ENCODE results near the gene AMOTL2.

The AMOTL2 gene

DNA sequence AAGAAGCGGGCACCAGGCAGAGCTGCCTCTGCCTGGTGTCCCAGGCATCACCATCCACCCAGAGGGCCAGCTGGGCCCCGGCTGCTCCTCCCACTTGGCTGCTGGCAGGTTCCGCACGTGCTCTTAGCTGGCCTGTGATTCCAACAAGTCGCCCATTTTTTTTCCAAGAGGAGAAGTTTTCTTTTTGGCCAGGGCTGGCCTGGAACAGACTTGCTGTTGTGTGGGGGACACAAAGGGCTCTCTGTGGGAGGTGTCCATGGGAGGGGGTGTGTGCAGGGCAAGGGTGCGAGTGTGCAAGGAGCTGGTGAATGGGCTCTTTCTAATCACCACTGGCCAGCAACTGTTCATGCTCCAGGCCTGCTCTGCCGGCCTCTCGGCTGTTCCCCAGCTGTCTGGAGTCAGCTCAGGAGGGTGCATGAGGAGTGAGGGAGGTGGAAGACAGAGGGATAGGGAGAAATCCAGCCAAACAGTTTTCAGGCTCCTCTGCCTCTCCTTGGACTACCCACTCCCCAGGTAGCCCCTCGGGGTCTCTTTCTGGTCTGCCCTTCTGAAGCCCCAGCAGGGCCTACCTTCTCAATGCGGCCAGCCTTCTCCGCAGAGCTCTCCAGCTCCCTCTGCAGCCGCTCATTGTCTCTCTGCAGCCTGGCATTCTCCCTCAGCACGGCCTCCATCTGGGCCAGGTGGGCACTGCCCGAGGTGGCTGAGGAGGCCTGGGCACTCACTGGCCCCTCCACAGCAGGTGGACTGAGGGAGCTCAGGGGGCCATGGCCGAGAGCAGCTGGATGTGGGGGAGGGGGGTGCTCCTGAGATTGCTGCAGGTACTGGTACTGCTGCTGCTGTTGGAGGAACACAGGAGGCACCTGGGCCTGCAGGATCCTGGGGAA lies 7.1 kb downstream of the AMOTL2 start:
- Histone ChIP-seq H3K9ac (ENCODE audit: low read depth in 1 of 2, low read length in 2 of 2) (no peak overlapping the region), H3K4me3 (ENCODE audit: low read depth in 1 of 2, low read length in 2 of 2) (no peak overlapping the region), H3K27ac (ENCODE audit: low read depth, low read length) (no peak overlapping the region), H3K9me3 (ENCODE audit: control insufficient read depth in 1 of 2, low read length in 2 of 2) (no peaks in the 10 kb centered on the region), H3K4me1 (ENCODE audit: control insufficient read depth in 1 of 2, insufficient read depth in 2 of 2, low read length in 2 of 2) (peaks cover 67 to 79% of the 10 kb centered on the region in 2 donors), H3K27me3 (ENCODE audit: control insufficient read depth in 1 of 2, insufficient read depth in 2 of 2, low read length in 2 of 2) (no peaks in the 10 kb centered on the region), H3K36me3 (ENCODE audit: control insufficient read depth in 1 of 2, insufficient read depth in 2 of 2, low read length in 2 of 2) (peaks cover 27 to 69% of the 10 kb centered on the region in 2 donors)

DNA sequence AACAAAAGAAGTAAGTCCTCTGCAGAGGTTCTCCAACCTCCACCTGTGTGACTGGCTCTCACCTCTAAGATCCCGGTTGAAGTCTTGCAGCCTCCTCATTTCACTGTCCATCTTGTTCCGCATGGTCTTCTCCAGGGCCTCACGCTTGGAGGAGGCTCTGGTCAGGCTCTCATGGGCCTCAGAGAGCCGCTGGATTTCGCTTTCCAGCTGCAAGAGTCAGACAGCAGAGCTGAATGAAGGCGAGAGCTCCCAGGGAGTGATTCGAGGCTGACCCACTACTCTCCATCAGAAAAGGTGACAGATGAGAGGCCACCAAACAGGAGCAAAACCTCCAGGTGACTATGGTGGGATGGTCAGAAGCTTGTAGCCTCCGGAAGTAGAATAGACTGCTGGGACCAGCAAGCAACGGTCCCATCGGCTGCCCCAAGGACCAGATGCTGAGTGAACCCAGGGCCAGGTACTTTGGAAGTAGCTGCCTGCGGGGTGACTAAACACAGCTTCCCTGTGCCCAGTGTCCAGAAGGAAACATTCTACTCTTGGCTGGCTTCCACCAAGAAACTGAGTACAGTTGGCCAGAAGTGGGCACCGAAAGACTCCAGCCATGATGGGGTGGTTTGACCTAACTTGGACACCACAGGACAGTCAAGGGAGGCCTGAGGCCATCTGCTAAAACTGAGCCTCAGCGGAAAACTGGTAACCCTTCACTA lies 7.9 kb downstream of the AMOTL2 start:
- Histone ChIP-seq H3K9me3 (ENCODE audit: control insufficient read depth in 1 of 2, low read length in 2 of 2) (no peaks in the 10 kb centered on the region), H3K27me3 (ENCODE audit: control insufficient read depth in 1 of 2, insufficient read depth in 2 of 2, low read length in 2 of 2) (no peaks in the 10 kb centered on the region), H3K27ac (ENCODE audit: low read depth, low read length) (no peak overlapping the region), H3K4me1 (ENCODE audit: control insufficient read depth in 1 of 2, insufficient read depth in 2 of 2, low read length in 2 of 2) (peaks cover 59 to 71% of the 10 kb centered on the region in 2 donors), H3K4me3 (ENCODE audit: low read depth in 1 of 2, low read length in 2 of 2) (no peak overlapping the region), H3K9ac (ENCODE audit: low read depth in 1 of 2, low read length in 2 of 2) (no peak overlapping the region), H3K36me3 (ENCODE audit: control insufficient read depth in 1 of 2, insufficient read depth in 2 of 2, low read length in 2 of 2) (peaks cover 35 to 77% of the 10 kb centered on the region in 2 donors)

DNA sequence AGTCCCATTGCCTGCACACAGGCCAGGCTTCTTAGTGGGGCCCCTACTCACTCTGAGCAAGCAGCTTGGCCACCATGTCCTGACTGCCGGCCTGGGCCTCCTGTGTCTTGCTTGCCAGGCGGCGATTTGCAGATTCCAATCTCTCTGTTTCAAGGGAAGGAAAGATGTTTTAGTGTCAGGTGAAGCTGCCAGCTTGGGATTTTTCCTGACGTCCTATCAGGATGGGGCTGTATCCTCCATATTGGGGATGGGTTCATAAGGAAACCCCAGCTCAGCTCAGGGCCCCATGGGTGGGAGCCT lies 8.5 kb downstream of the AMOTL2 start:
- Histone ChIP-seq H3K27ac (ENCODE audit: low read depth, low read length) (no peak overlapping the region), H3K4me3 (ENCODE audit: low read depth in 1 of 2, low read length in 2 of 2) (no peak overlapping the region), H3K4me1 (ENCODE audit: control insufficient read depth in 1 of 2, insufficient read depth in 2 of 2, low read length in 2 of 2) (peaks cover 52 to 64% of the 10 kb centered on the region in 2 donors), H3K27me3 (ENCODE audit: control insufficient read depth in 1 of 2, insufficient read depth in 2 of 2, low read length in 2 of 2) (no peaks in the 10 kb centered on the region), H3K36me3 (ENCODE audit: control insufficient read depth in 1 of 2, insufficient read depth in 2 of 2, low read length in 2 of 2) (peaks cover 37 to 77% of the 10 kb centered on the region in 2 donors), H3K9ac (ENCODE audit: low read depth in 1 of 2, low read length in 2 of 2) (no peak overlapping the region), H3K9me3 (ENCODE audit: control insufficient read depth in 1 of 2, low read length in 2 of 2) (no peaks in the 10 kb centered on the region)

GRCh38 chr3:134364936-134365765 lies 9.1 kb downstream of the AMOTL2 start:
- Histone ChIP-seq H3K4me1 (ENCODE audit: control insufficient read depth in 1 of 2, insufficient read depth in 2 of 2, low read length in 2 of 2) (peaks cover 47 to 59% of the 10 kb centered on the region in 2 donors), H3K36me3 (ENCODE audit: control insufficient read depth in 1 of 2, insufficient read depth in 2 of 2, low read length in 2 of 2) (peaks cover 39 to 77% of the 10 kb centered on the region in 2 donors), H3K4me3 (ENCODE audit: low read depth in 1 of 2, low read length in 2 of 2) (peak overlapping the region in 1 of 2 donors; percentile 62), H3K27ac (ENCODE audit: low read depth, low read length) (peak overlapping the region; percentile 45), H3K9ac (ENCODE audit: low read depth in 1 of 2, low read length in 2 of 2) (no peak overlapping the region), H3K9me3 (ENCODE audit: control insufficient read depth in 1 of 2, low read length in 2 of 2) (no peaks in the 10 kb centered on the region), H3K27me3 (ENCODE audit: control insufficient read depth in 1 of 2, insufficient read depth in 2 of 2, low read length in 2 of 2) (no peaks in the 10 kb centered on the region)

DNA sequence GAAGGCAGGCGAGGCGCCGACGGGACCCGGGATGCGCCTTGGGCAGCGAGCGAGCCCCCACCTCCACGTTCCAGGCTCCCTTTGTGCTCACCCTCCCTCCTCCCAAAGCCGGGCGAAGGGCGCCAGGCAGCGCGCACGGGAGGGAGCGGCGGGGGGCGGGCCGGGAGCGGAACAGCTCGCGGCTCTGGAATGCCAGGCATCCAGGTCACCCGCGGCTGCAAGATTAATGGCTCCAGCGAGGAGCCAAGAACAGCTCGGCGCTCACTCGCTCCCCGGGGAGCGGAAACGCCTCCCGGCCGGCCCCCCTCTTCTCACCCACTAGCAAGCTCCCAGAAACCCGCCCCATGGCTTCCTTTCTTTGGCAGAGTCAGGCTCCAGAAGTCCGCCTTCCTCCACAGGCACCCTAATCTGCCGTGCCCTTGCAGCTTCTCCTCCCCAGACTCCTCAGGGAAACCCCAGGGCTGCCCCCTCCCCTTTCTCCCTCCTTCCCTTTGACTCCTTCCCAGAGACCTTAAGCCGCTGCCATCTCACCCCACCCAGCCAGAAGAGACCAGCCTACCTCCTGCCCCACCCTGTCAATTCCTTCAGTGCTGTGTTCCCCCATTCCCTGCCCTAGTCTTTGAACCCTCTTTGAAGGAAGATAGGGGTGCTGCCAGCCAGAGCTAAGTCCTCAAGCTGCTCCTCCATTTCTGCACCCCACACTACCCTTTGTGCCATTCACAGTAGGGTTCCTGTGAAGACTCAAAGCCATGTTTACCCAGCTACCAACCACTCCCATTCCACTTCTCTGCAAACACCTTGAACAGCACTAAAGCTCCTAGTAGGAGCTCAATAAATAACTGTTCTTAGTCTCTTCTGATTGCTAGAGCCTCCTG lies 9.9 kb downstream of the AMOTL2 start:
- peak overlapping the region; percentile 5 to 59 for H3K9ac ChIP-seq (ENCODE audit: low read depth in 1 of 2, low read length in 2 of 2)
- H3K4me1 ChIP-seq (ENCODE audit: control insufficient read depth in 1 of 2, insufficient read depth in 2 of 2, low read length in 2 of 2), result peaks cover 39 to 50% of the 10 kb centered on the region in 2 donors
- peak overlapping the region; percentile 51 to 62 for H3K4me3 ChIP-seq (ENCODE audit: low read depth in 1 of 2, low read length in 2 of 2)
- no peaks in the 10 kb centered on the region for H3K9me3 ChIP-seq (ENCODE audit: control insufficient read depth in 1 of 2, low read length in 2 of 2)
- peak overlapping the region; percentile 64 for H3K27ac ChIP-seq (ENCODE audit: low read depth, low read length)
- no peaks in the 10 kb centered on the region for H3K27me3 ChIP-seq (ENCODE audit: control insufficient read depth in 1 of 2, insufficient read depth in 2 of 2, low read length in 2 of 2)
- H3K36me3 ChIP-seq (ENCODE audit: control insufficient read depth in 1 of 2, insufficient read depth in 2 of 2, low read length in 2 of 2), result peaks cover 40 to 77% of the 10 kb centered on the region in 2 donors

DNA sequence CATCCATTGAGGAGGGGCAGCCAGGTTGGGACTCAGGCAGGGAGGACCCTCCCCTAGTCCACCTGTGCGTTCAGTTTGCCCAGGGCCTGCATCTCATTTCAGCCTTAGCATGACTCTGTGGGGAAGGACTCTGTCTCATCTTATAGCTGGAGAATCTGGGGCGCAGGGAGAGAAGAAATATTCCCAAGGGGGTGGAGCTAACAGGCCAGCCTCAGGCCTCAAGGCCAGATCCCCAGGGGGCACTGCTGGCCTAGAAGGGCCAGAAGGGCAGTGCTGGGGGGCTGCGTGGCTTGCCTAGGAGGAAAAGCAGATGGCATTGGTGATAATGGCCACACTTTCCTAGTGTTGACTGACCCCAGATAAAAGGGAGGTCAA lies 10.9 kb downstream of the AMOTL2 start:
- peaks cover 38 to 79% of the 10 kb centered on the region in 2 donors for H3K36me3 ChIP-seq (ENCODE audit: control insufficient read depth in 1 of 2, insufficient read depth in 2 of 2, low read length in 2 of 2)
- H3K9ac ChIP-seq (ENCODE audit: low read depth in 1 of 2, low read length in 2 of 2), result peak overlapping the region; percentile 5 to 59
- peak overlapping the region in 1 of 2 donors; percentile 49 for H3K4me3 ChIP-seq (ENCODE audit: low read depth in 1 of 2, low read length in 2 of 2)
- no peaks in the 10 kb centered on the region for H3K27me3 ChIP-seq (ENCODE audit: control insufficient read depth in 1 of 2, insufficient read depth in 2 of 2, low read length in 2 of 2)
- no peaks in the 10 kb centered on the region for H3K9me3 ChIP-seq (ENCODE audit: control insufficient read depth in 1 of 2, low read length in 2 of 2)
- peaks cover 34 to 45% of the 10 kb centered on the region in 2 donors for H3K4me1 ChIP-seq (ENCODE audit: control insufficient read depth in 1 of 2, insufficient read depth in 2 of 2, low read length in 2 of 2)
- H3K27ac ChIP-seq (ENCODE audit: low read depth, low read length), result peak overlapping the region; percentile 64

DNA sequence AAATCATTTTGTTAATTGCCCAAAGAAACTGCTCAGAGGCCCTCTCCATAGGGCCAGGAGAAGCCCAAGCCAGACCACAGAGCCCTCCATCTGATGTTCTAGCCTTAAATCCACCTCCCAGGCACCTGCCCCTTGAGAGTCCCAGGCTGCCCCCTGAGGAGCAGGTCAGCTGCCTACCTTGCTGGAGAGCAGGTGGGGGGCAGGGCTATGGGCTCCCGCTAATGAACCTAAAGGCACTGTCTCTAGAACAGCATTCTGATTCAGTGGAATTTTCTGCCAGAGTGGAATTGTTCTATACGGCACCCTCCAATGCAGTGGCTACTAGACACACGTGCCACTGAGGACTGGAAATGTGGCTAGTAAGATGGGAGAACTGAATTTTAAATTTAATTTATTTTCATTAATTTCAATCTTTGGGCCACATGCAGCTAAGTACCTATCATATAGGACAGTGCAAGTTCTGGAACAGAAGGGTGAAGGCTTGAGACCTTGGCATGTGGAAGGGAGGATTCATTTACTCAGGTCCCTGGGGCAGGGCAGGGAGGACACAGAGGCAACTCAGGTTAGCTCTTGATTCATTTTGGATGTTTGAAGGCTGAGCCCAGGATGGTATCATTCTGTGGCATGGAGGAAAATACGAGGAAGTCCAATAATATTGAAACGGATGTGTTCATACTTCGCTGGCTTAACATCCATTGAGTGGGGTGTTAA lies 11.4 kb downstream of the AMOTL2 start:
- Histone ChIP-seq H3K9ac (ENCODE audit: low read depth in 1 of 2, low read length in 2 of 2) (no peak overlapping the region), H3K4me1 (ENCODE audit: control insufficient read depth in 1 of 2, insufficient read depth in 2 of 2, low read length in 2 of 2) (peaks cover 35 to 43% of the 10 kb centered on the region in 2 donors), H3K27ac (ENCODE audit: low read depth, low read length) (no peak overlapping the region), H3K27me3 (ENCODE audit: control insufficient read depth in 1 of 2, insufficient read depth in 2 of 2, low read length in 2 of 2) (no peaks in the 10 kb centered on the region), H3K9me3 (ENCODE audit: control insufficient read depth in 1 of 2, low read length in 2 of 2) (no peaks in the 10 kb centered on the region), H3K36me3 (ENCODE audit: control insufficient read depth in 1 of 2, insufficient read depth in 2 of 2, low read length in 2 of 2) (peaks cover 38 to 83% of the 10 kb centered on the region in 2 donors), H3K4me3 (ENCODE audit: low read depth in 1 of 2, low read length in 2 of 2) (no peak overlapping the region)

- Histone ChIP-seq H3K9me3 (ENCODE audit: control insufficient read depth in 1 of 2, low read length in 2 of 2) (no peaks in the 10 kb centered on the region), H3K27me3 (ENCODE audit: control insufficient read depth in 1 of 2, insufficient read depth in 2 of 2, low read length in 2 of 2) (no peaks in the 10 kb centered on the region), H3K9ac (ENCODE audit: low read depth in 1 of 2, low read length in 2 of 2) (no peak overlapping the region), H3K27ac (ENCODE audit: low read depth, low read length) (no peak overlapping the region), H3K4me3 (ENCODE audit: low read depth in 1 of 2, low read length in 2 of 2) (no peak overlapping the region), H3K4me1 (ENCODE audit: control insufficient read depth in 1 of 2, insufficient read depth in 2 of 2, low read length in 2 of 2) (peaks cover 36 to 48% of the 10 kb centered on the region in 2 donors), H3K36me3 (ENCODE audit: control insufficient read depth in 1 of 2, insufficient read depth in 2 of 2, low read length in 2 of 2) (peaks cover 38 to 84% of the 10 kb centered on the region in 2 donors)
These were observed 12.0 kb downstream of the AMOTL2 start for GRCh38 chr3:134362221-134362620.

Data from duodenal mucosa (tissue), 2 donors.